Trophoblast cell (in vitro differentiated cells and primary cell): ENCODE data around the gene DDX4.
"Not testable (repeated sequence)": the region's sequence is repeated elsewhere in the genome, so short reads cannot be mapped to it uniquely, and the experiment has no call there.

Source experiments
- DNase-seq, 2 donors: peaks; one replicate each; pipeline ENCODE4 v3.0.0-alpha.2; 2016
- H2AFZ ChIP-seq: 2 replicates; pipeline ENCODE4 v1.6.1; 2013; ENCODE audit warnings: low read length, moderate library complexity, mild to moderate bottlenecking; ENCODE audit not compliant: insufficient read depth, poor library complexity
- H2AK5ac ChIP-seq: 2 replicates; pipeline ENCODE4 v1.6.1; 2013; ENCODE audit warnings: mild to moderate bottlenecking, low read length
- H2BK120ac ChIP-seq: 2 replicates; pipeline ENCODE4 v1.6.1; 2013; ENCODE audit warnings: low read length, mild to moderate bottlenecking, moderate library complexity; ENCODE audit not compliant: insufficient read depth, poor library complexity
- H2BK12ac ChIP-seq: 2 replicates; pipeline ENCODE4 v1.6.1; 2013; ENCODE audit warnings: mild to moderate bottlenecking, low read length, moderate library complexity
- H2BK5ac ChIP-seq: 2 replicates; pipeline ENCODE4 v1.6.1; 2013; ENCODE audit warnings: low read length, low read depth, moderate library complexity, mild to moderate bottlenecking; ENCODE audit not compliant: poor library complexity
- H3K14ac ChIP-seq: 2 replicates; pipeline ENCODE4 v1.6.1; 2013; ENCODE audit warnings: mild to moderate bottlenecking, low read length
- H3K18ac ChIP-seq: 2 replicates; pipeline ENCODE4 v1.6.1; 2013; ENCODE audit warnings: mild to moderate bottlenecking, low read length
- H3K23ac ChIP-seq: 2 replicates; pipeline ENCODE4 v1.6.1; 2013; ENCODE audit warnings: low read length
- H3K27ac ChIP-seq: 2 replicates; pipeline ENCODE4 v1.5.1; 2013; ENCODE audit warnings: low read depth, mild to moderate bottlenecking, inconsistent platforms, low read length, moderate library complexity
- H3K27me3 ChIP-seq: 2 replicates; pipeline ENCODE4 v1.6.1; 2013; ENCODE audit warnings: inconsistent platforms, mild to moderate bottlenecking, low read length, moderate library complexity; ENCODE audit not compliant: insufficient read depth
- H3K36me3 ChIP-seq, 2 experiments: 1 replicate in 1 of 2; 2 replicates in 1 of 2; pipeline ENCODE4 v1.6.1; 2013; ENCODE audit warnings: low read length in 2 of 2, mild to moderate bottlenecking in 2 of 2, moderate library complexity in 1 of 2; ENCODE audit not compliant: insufficient read depth in 2 of 2, control insufficient read depth in 1 of 2
- H3K4ac ChIP-seq: 2 replicates; pipeline ENCODE4 v1.6.1; 2013; ENCODE audit warnings: low read depth, mild to moderate bottlenecking, low read length, moderate library complexity
- H3K4me1 ChIP-seq, 2 experiments: 1 replicate in 1 of 2; 2 replicates in 1 of 2; pipeline ENCODE4 v1.6.1; 2013; ENCODE audit warnings: low read length in 2 of 2, mild to moderate bottlenecking in 2 of 2, moderate library complexity in 1 of 2; ENCODE audit not compliant: insufficient read depth in 2 of 2, control insufficient read depth in 1 of 2
- H3K4me2 ChIP-seq: 2 replicates; pipeline ENCODE4 v1.6.1; 2013; ENCODE audit warnings: inconsistent platforms, mild to moderate bottlenecking, low read length, moderate library complexity
- H3K4me3 ChIP-seq: 2 replicates; pipeline ENCODE4 v1.5.1; 2013; ENCODE audit warnings: mild to moderate bottlenecking, low read depth, low read length, inconsistent platforms
- H3K79me1 ChIP-seq: one replicate; pipeline ENCODE4 v1.6.1; 2013; ENCODE audit warnings: low read length
- H3K79me2 ChIP-seq: 2 replicates; pipeline ENCODE4 v1.6.1; 2013; ENCODE audit warnings: low read length, mild to moderate bottlenecking; ENCODE audit not compliant: control insufficient read depth, insufficient read depth, poor library complexity
- H3K9ac ChIP-seq: 2 replicates; pipeline ENCODE4 v1.6.1; 2013; ENCODE audit warnings: mild to moderate bottlenecking, low read length
- H3K9me3 ChIP-seq: 2 replicates; pipeline ENCODE4 v1.6.1; 2013; ENCODE audit warnings: low read depth, mild to moderate bottlenecking, control low read depth, inconsistent platforms, low read length; ENCODE audit not compliant: insufficient read depth
- H4K12ac ChIP-seq: 2 replicates; pipeline ENCODE4 v1.6.1; 2013; ENCODE audit warnings: low read depth, mild to moderate bottlenecking, low read length, moderate library complexity
- H4K8ac ChIP-seq: 2 replicates; pipeline ENCODE4 v1.6.1; 2013; ENCODE audit warnings: low read depth, mild to moderate bottlenecking, low read length, moderate library complexity
- H4K91ac ChIP-seq: one replicate; pipeline ENCODE4 v1.6.1; 2013; ENCODE audit warnings: low read depth, mild to moderate bottlenecking, low read length, moderate library complexity
- WGBS: extraction: QIAGEN DNeasy Blood & Tissue Kit; methylation state at CpG from one replicate; pipeline ENCODE4 v1.1.7; 2013; ENCODE audit warnings: missing lambda C conversion rate; ENCODE audit not compliant: insufficient read length, insufficient coverage; ENCODE audit errors: extremely low coverage; 5-methylcytosine and 5-hydroxymethylcytosine counted together

Gene DDX4

GRCh38 chr5:55714749-55715148 is 23.1 kb upstream of the DDX4 start:
- H2BK5ac ChIP-seq = no peak overlapping the region
- H2AK5ac ChIP-seq = no peak overlapping the region
- H3K4me2 ChIP-seq = no peak overlapping the region
- H2BK120ac ChIP-seq = no peak overlapping the region
- no peak overlapping the region for H3K4ac ChIP-seq
- H3K27me3 ChIP-seq = no peaks in the 10 kb centered on the region
- DNase-seq = no peak
- H3K18ac ChIP-seq = no peak overlapping the region
- H3K9me3 ChIP-seq = peaks cover 2% of the 10 kb centered on the region
- H3K36me3 ChIP-seq = peaks cover 3 to 5% of the 10 kb centered on the region in 2 experiments
- peak overlapping the region; percentile 81 for H4K91ac ChIP-seq
- no peak overlapping the region for H2BK12ac ChIP-seq
- H3K27ac ChIP-seq = no peak overlapping the region
- H3K79me1 ChIP-seq = peaks cover 9% of the 10 kb centered on the region
- H3K4me3 ChIP-seq = no peak overlapping the region
- H2AFZ ChIP-seq = no peak overlapping the region
- no peak overlapping the region for H3K14ac ChIP-seq
- H3K9ac ChIP-seq = no peak overlapping the region
- H3K4me1 ChIP-seq = peaks cover 4 to 7% of the 10 kb centered on the region in 2 experiments
- no peak overlapping the region for H4K12ac ChIP-seq
- no peak overlapping the region for H3K23ac ChIP-seq
- peaks cover 8% of the 10 kb centered on the region for H3K79me2 ChIP-seq
- no peak overlapping the region for H4K8ac ChIP-seq
- WGBS = no CpG with 5 or more reads among the region's 6 CpGs

- H3K14ac ChIP-seq = no peak overlapping the region
- no peak overlapping the region for H3K9ac ChIP-seq
- H3K79me2 ChIP-seq = peaks cover 8% of the 10 kb centered on the region
- H3K9me3 ChIP-seq = peaks cover 2% of the 10 kb centered on the region
- H3K36me3 ChIP-seq = no peaks in the 10 kb centered on the region
- H4K91ac ChIP-seq = no peak overlapping the region
- DNase-seq = no peak
- no peak overlapping the region for H3K23ac ChIP-seq
- no peak overlapping the region for H3K4me2 ChIP-seq
- no peak overlapping the region for H2AK5ac ChIP-seq
- H2BK5ac ChIP-seq = no peak overlapping the region
- no peaks in the 10 kb centered on the region for H3K27me3 ChIP-seq
- WGBS = no CpG with 5 or more reads among the region's 6 CpGs
- no peak overlapping the region for H4K8ac ChIP-seq
- no peak overlapping the region for H2BK12ac ChIP-seq
- H3K4ac ChIP-seq = no peak overlapping the region
- no peak overlapping the region for H3K4me3 ChIP-seq
- H3K79me1 ChIP-seq = peaks cover 9% of the 10 kb centered on the region
- H3K18ac ChIP-seq = no peak overlapping the region
- no peak overlapping the region for H2BK120ac ChIP-seq
- H2AFZ ChIP-seq = no peak overlapping the region
- H3K4me1 ChIP-seq = peaks cover 4 to 7% of the 10 kb centered on the region in 2 experiments
- H4K12ac ChIP-seq = no peak overlapping the region
- no peak overlapping the region for H3K27ac ChIP-seq
Observed at GRCh38 chr5:55715519-55716078, 22.3 kb upstream of the DDX4 start.

- not testable (repeated sequence) for H3K79me1 ChIP-seq
Observed at GRCh38 chr5:55719026-55719425, 18.8 kb upstream of the DDX4 start.

GRCh38 chr5:55720188-55720703 is 17.6 kb upstream of the DDX4 start:
- Histone ChIP-seq H2AK5ac (no peak overlapping the region), H4K91ac (no peak overlapping the region), H2BK120ac (no peak overlapping the region), H3K9me3 (peaks cover 2% of the 10 kb centered on the region), H3K79me1 (no peaks in the 10 kb centered on the region), H3K36me3 (no peaks in the 10 kb centered on the region), H3K27me3 (no peaks in the 10 kb centered on the region), H3K27ac (no peak overlapping the region), H3K18ac (no peak overlapping the region), H3K4me2 (no peak overlapping the region), H3K4me3 (no peak overlapping the region), H3K4me1 (no peaks in the 10 kb centered on the region), H2BK5ac (no peak overlapping the region), H4K12ac (no peak overlapping the region), H3K4ac (no peak overlapping the region), H2AFZ (no peak overlapping the region), H3K14ac (no peak overlapping the region), H4K8ac (no peak overlapping the region), H3K9ac (no peak overlapping the region), H3K79me2 (no peaks in the 10 kb centered on the region), H3K23ac (no peak overlapping the region), H2BK12ac (no peak overlapping the region)
- no CpG with 5 or more reads among the region's 3 CpGs for WGBS
- no peak for DNase-seq

More at GRCh38 chr5:55719026-55719425, 18.8 kb upstream of the DDX4 start:
- WGBS = no CpG with 5 or more reads among the region's 2 CpGs
- H3K4me2 ChIP-seq, H3K9me3 ChIP-seq, H2BK5ac ChIP-seq, H2BK12ac ChIP-seq, H4K91ac ChIP-seq, H3K27me3 ChIP-seq, H3K4me3 ChIP-seq, H2AK5ac ChIP-seq, H2BK120ac ChIP-seq, H2AFZ ChIP-seq, H3K14ac ChIP-seq, H3K36me3 ChIP-seq, H4K8ac ChIP-seq, H3K27ac ChIP-seq, H3K18ac ChIP-seq, H3K79me2 ChIP-seq, DNase-seq, H3K4me1 ChIP-seq, H3K4ac ChIP-seq, H3K9ac ChIP-seq, H3K23ac ChIP-seq, H4K12ac ChIP-seq: not testable (repeated sequence)
